H7 (cell line): Measurements from ENCODE around the gene ALDH2. TPM values are rescaled to one million over a fixed set of nuclear protein-coding genes. Genes with fewer than 3 reads are reported as not detected.
"Not testable (repeated sequence)": the region's sequence is repeated elsewhere in the genome, so short reads cannot be mapped to it uniquely, and the experiment has no call there.

ENCODE experiments used
- DNase-seq: peaks from one replicate; pipeline ENCODE4 v3.0.0; 2012
- H3K27me3 ChIP-seq: 2 replicates; pipeline ENCODE4 v1.6.0; 2011; ENCODE audit warnings: mild to moderate bottlenecking, low read length; ENCODE audit not compliant: control insufficient read depth, insufficient read depth
- H3K36me3 ChIP-seq: replicated peaks from 2 replicates; pipeline ENCODE4 v1.5.1; 2011; ENCODE audit warnings: low read length; ENCODE audit not compliant: control insufficient read depth, insufficient read depth
- H3K4me3 ChIP-seq: 2 replicates; pipeline ENCODE4 v1.5.1; 2011; ENCODE audit warnings: low read depth, mild to moderate bottlenecking, control low read depth, low read length, moderate library complexity; ENCODE audit not compliant: insufficient read depth
- total RNA-seq: library from RNA; depleted of rRNA; stranded (reverse); fragments of >200 nt; shearing (Covaris generic); gene quantifications from 2 replicates; pipeline ENCODE4 v1.2.3, GENCODE V29; 2014; rRNA removed

Gene ALDH2
- 47.9 and 55.9 TPM in 2 replicates for total RNA-seq

DNA sequence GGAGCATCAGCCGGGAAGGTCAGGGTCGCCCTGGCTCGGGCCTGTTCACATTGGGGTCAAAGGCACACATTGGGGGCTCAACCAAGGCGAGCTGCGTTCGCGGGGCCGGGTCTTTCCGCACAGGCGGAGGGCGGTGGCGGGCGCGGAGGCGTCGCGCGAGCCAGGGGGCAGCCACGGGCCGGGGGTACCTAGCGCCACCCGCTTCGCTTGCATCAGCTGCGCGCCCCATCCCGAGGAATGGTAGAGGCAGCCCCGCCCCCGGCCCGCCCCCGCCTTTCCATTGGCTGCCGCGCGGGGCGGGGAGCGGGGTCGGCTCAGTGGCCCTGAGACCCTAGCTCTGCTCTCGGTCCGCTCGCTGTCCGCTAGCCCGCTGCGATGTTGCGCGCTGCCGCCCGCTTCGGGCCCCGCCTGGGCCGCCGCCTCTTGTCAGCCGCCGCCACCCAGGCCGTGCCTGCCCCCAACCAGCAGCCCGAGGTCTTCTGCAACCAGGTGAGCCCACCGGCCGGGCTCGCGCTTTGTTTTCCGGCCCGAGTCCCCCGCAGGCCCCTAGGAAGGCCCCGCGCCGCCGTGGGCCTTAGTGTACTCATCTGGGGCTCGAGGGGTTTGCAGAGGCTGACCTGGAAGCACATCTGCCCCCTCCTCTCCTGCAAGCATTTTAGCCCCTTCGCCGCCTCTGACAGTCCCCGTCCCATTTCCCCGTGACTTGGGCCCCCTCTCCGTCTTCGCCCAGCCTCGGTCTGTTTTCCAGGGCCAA lies at the start of gene ALDH2:
Gene ALDH2, plus strand, starts transcription at position 326 of the 754 bp plus-strand sequence. Its CDS starts 50 bp downstream, at position 376.
- DNase-seq, result peak; percentile 100

DNA sequence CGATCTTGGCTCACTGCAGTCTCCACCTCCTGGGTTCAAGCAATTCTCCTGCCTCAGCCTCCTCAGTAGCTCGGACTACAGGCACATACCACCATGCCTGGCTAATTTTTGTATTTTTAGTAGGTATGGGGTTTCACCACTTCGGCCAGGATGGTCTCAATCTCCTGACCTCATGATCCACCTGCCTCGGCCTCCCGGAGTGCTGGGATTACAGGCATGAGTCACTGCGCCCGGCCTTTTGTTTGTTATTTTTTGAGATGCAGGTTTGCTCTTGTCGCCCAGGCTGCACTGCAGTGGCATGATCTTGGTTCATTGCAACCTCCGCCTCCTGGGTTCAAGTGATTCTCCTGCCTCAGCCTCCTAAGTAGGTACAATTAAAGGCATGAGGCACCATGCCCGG lies 47.4 kb upstream of the ALDH2 start:
- H3K36me3 ChIP-seq, DNase-seq, H3K27me3 ChIP-seq, H3K4me3 ChIP-seq: not testable (repeated sequence)

More for the DNA sequence above, at the start of gene ALDH2:
- H3K36me3 ChIP-seq, result no peaks in the 10 kb centered on the region
- H3K27me3 ChIP-seq, result peaks cover 2% of the 10 kb centered on the region; the same call in 1 of the 2 replicates
- peak within 1 kb of the TSS; percentile 73 for H3K4me3 ChIP-seq

DNA sequence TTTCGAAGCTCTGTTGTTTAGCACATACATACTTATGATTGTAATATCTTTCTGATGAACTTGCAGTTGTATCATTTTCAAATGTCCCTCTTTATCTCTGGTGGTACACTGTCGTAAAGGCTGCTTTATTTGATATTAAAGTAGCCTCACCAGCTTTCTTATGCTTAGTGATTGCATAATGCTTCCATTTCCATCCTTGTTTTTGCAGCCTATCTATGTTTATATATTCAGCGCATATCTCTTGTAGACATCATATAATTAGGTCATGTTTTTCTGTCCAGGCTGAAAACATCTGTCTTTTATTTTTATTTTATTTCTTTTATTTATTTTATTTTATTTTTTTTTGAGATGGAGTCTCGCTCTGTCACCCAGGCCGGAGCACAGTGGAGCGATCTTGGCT lies 46.3 kb upstream of the ALDH2 start:
- DNase-seq, result no peak
- Histone ChIP-seq H3K36me3 (peaks cover 7% of the 10 kb centered on the region), H3K27me3 (no peaks in the 10 kb centered on the region), H3K4me3 (no peak overlapping the region)

DNA sequence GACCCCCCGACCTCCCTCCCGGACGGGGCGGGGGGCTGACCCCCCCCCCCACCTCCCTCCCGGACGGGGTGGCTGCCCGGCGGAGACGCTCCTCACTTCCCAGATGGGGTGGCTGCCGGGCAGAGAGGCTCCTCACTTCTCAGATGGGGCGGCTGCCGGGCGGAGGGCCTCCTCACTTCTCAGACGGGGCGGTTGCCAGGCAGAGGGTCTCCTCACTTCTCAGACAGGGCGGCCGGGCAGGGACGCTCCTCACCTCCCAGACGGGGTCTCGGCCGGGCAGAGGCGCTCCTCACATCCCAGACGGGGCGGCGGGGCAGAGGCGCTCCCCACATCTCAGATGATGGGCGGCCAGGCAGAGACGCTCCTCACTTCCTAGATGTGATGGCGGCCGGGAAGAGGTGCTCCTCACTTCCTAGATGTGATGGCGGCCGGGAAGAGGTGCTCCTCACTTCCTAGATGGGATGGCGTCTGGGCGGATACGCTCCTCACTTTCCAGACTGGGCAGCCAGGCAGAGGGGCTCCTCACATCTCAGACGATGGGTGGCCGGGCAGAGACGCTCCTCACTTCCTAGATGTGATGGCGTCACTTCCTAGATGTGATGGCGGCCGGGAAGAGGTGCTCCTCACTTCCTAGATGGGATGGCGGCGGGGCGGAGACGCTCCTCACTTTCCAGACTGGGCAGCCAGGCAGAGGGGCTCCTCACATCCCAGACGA lies 42.9 kb upstream of the ALDH2 start:
- not testable (repeated sequence) for H3K36me3 ChIP-seq, H3K4me3 ChIP-seq, H3K27me3 ChIP-seq, DNase-seq

DNA sequence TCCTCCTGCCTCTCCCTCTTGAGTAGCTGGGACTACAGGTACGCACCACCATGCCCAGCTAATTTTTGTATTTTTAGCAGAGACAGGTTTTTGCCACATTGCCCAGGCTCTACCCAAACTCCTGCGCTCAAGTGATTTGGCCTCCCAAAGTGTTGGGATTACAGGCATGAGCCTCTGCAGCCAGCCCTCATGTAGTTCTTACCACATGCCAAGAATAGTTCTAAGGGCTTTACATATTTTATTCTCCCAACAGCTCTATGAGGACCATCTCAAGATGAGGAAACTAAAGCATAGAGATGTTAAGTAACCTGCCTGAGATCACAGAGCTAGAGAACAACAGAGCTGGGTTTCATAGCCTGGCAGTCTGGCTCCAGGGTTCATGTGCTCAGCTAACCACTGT lies 37.9 kb upstream of the ALDH2 start:
- Histone ChIP-seq H3K36me3 (no peaks in the 10 kb centered on the region; the same call in none of the 2 replicates), H3K27me3 (no peaks in the 10 kb centered on the region), H3K4me3 (no peak overlapping the region)
- DNase-seq, result no peak

DNA sequence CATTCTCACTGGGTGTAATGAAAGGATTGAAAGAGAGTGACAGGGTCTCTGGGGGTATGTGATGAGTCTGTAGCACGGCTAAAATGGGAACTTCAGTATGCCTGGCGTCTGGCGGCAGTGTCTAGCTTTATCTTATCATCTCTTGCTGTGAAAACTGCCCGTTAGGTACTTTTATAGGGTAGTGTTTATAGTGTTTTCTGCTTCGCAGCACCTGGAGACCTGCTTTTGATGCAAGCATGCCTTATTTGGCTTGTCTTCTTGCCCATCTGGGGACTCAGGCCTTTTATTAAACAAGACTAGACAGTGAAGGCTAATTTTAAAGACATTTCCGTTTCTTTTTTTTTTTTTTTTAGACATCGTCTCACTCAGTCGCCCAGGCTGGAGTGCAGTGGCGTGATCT lies 36.3 kb upstream of the ALDH2 start:
- no peak overlapping the region for H3K4me3 ChIP-seq
- no peaks in the 10 kb centered on the region for H3K27me3 ChIP-seq
- no peaks in the 10 kb centered on the region; the same call in none of the 2 replicates for H3K36me3 ChIP-seq
- no peak for DNase-seq

DNA sequence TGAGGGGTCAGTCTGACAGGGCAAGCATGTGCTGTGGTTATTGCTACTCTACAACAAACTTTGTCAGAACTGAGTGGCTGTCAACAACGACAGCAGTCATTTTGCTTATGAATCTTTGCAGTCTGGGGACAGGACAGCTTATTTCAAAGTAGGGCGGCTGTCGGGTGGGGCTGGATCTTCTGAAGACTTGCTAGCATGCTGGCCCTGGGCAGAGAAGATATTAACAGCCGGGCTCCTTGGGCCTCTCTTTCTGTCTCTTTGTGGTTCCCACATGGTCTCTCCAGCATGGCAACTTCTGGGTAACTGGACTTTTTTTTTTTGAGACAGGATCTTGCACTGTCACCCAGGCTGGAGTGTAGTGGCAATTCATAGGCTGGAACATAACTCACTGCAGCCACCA lies 33.9 kb upstream of the ALDH2 start:
- Histone ChIP-seq H3K4me3 (no peak overlapping the region), H3K27me3 (no peaks in the 10 kb centered on the region)
- DNase-seq, result no peak

DNA sequence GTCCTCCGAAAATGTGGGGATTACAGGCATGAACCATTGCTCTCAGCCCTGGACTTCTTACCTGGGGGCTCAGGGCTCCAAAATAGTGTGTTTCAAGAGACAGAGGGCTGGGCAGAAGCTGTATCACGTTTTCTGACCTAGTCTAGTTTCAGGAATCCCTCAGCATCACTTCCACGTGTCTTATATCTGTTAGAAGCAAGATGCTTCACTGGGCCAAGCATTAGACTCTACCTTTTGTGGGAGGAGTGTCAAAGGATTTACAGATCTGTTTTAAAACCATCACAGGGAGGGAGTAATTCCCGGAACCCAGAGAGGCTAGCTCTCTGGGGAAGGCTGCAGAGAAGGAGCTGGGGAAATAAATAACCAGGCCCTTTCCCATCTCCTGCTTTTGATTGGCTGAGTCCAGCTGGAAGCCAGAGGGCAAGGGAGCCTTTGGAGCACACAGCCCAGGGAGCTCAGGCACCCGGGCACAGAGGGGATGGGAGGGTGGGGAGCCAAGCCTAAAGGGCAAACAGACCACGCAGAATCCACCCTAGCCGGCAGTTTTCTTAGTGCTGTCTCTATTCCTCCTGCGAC lies 33.3 kb upstream of the ALDH2 start:
- H3K36me3 ChIP-seq, result peaks cover 4% of the 10 kb centered on the region
- no peak overlapping the region for H3K4me3 ChIP-seq
- no peaks in the 10 kb centered on the region for H3K27me3 ChIP-seq
- DNase-seq, result no peak

More for the DNA sequence above, 33.9 kb upstream of the ALDH2 start:
- peaks cover 4% of the 10 kb centered on the region for H3K36me3 ChIP-seq

DNA sequence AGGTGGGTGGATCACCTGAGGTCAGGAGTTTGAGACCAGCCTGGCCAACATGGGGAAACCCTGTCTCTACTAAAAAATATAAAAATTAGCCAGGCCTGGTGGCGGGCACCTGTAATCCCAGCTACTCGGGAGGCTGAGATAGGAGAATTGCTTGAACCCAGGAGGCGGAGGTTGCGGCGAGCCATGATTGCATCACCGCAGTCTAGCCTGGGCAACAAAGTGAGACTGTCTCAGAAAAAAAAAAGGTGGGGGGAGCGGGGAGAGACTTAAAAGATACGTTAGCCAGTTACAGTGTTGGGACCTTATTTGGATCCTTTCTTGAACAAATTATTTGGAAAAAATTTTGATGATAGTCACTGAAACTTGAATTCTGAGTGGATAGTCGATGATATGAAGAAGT lies 27.2 kb upstream of the ALDH2 start:
- H3K4me3 ChIP-seq, DNase-seq, H3K27me3 ChIP-seq, H3K36me3 ChIP-seq: not testable (repeated sequence)

DNA sequence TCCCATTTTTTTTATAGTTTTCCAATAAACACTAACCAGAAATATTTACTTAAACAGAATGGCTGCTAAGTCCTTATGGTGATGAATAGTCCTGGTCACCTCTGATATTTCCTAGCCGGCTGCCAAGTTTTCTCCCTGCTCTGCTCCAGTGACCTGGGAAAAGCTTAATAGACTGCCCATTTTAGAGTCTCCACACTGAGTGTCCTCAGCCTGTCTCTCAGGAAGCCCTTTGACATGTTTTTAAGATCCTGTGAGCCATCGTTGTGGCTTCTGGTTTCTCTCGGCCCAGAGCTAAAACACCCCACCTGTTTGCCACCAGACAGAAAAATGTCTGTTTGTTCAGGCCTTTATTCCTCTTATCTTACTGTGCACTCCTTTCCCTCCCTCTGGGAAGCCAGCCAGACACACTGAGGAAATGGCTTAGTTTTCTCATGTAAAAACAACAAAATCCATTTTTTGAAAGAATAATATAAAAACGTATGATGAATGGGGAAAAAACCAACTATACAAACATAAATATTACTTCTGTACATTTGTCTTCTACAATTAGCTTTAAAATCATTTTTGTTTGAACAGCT lies 25.4 kb upstream of the ALDH2 start:
- Histone ChIP-seq H3K4me3 (no peak overlapping the region), H3K27me3 (no peaks in the 10 kb centered on the region), H3K36me3 (peaks cover 15% of the 10 kb centered on the region)
- no peak for DNase-seq

DNA sequence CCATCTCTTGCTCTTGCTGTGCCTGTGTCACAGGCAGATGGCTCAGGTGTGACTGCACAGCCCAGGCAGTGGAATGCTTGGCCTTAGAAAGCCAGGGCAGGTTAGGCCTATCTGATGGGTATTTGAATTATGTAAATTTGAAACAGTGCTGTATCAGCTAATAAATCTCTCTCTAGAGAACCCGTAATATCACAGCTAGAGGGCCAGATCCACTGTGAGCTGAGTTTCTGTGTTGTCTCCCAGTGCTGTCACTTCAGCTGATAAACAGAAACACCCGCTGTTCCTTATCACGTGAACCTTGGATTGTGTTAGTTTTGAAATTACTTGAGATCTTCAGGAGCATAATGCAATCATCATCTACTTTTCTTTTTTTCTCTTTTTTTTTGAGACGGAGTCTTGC lies 21.5 kb upstream of the ALDH2 start:
- H3K27me3 ChIP-seq, result no peaks in the 10 kb centered on the region
- DNase-seq, result no peak
- peaks cover 18% of the 10 kb centered on the region for H3K36me3 ChIP-seq
- H3K4me3 ChIP-seq, result no peak overlapping the region

DNA sequence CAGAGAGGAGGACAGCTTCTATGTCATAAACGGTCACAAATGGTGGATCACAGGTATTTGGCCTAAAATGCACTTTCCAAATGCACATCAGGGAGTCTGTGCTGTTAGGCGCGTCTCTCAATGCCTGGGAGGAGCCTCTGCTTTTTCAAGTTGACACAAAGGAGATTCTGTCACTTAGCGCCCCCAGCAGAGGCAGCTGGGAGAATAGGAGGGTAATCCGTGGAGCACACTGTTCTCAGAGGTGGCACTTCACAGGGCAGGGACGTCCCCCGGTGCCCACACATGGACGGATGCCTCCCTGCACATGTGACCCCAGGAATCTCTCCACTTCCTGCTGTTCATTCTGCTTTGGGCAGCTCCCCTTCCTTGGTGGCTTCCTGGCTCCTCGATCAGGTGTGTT lies 19.4 kb upstream of the ALDH2 start:
- Histone ChIP-seq H3K27me3 (no peaks in the 10 kb centered on the region), H3K36me3 (peaks cover 20% of the 10 kb centered on the region), H3K4me3 (no peak overlapping the region)
- no peak for DNase-seq

DNA sequence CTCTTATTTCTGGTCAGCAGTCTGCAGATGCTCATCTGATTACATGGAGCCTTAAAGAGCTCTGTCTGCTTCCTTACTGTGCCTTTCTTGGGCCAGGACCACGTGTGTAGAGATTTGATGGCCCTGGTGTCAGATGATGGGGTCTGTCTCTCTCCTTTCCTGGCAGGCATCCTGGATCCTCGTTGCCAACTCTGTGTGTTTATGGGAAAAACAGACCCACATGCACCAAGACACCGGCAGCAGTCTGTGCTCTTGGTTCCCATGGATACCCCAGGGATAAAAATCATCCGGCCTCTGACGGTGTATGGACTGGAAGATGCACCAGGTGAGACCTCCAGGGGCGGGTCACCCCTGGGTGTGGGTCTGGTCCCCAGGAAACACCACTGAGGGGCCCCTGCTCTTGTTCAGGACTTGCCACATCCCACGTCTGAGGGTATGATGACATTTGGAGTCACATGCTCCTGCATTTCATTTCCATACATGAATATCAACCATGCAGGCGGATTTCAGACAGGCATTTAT lies 18.5 kb upstream of the ALDH2 start:
- DNase-seq, result no peak
- Histone ChIP-seq H3K27me3 (no peaks in the 10 kb centered on the region), H3K36me3 (peaks cover 20% of the 10 kb centered on the region)

DNA sequence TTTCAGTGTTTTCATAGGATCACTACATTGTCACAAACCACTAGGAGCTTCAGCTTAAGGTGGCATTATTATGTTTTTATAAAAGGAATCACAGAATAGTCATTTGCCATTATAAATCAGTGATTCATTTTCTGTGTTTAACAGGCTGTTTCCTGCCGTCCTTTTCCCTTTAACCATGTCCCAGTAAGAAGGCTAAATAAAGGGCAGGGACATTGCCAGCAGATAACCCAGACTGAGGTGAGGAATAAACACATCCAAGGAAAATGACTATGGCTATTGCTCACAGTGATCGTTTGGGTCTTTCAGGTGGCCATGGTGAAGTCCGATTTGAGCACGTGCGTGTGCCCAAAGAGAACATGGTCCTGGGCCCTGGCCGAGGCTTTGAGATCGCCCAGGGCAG lies 17.9 kb upstream of the ALDH2 start:
- H3K4me3 ChIP-seq, result no peak overlapping the region
- DNase-seq, result no peak
- no peaks in the 10 kb centered on the region for H3K27me3 ChIP-seq
- peaks cover 20% of the 10 kb centered on the region for H3K36me3 ChIP-seq

More for the DNA sequence above, 18.5 kb upstream of the ALDH2 start:
- H3K4me3 ChIP-seq, result no peak overlapping the region
